GM12878 (cell line): ENCODE measurements around the gene NAT9. TPM values are rescaled to one million over a fixed set of nuclear protein-coding genes. Genes with fewer than 3 reads are reported as not detected.
A peak's percentile ranks its signal among the peaks of the same experiment; 100 is the strongest.

ENCODE experiments used
- ATAC-seq: fragments of 200-7000 bp; cut with Tn5 transposase; 3 replicates; pipeline ENCODE4 v1.9.1; 2020; ENCODE audit warnings: mild to moderate bottlenecking, moderate library complexity
- BruUV-seq: library from RNA; stranded (reverse); fragments of 400-500 nt; replicated peaks from 2 replicates; lab custom pipeline; 2021; lab: Mats Ljungman, UMichigan
- CTCF ChIA-PET: fragments of 300-600 bp; sonication (Branson Sonifier 250); formaldehyde crosslinking; extraction: SDS; loops from one replicate; lab custom pipeline; 2021; ENCODE audit warnings: inconsistent platforms; lab: Yijun Ruan, JAX
- POLR2A ChIA-PET: fragments of 350-600 bp; formaldehyde crosslinking; extraction: SDS; loops from one replicate; lab custom pipeline; 2021; ENCODE audit warnings: inconsistent platforms; lab: Charles Lee
- RAD21 ChIA-PET: fragments of 300-600 bp; sonication (Branson Sonifier 250); formaldehyde crosslinking; loops from one replicate; lab custom pipeline; 2023; ENCODE audit warnings: antibody characterized with exemption; ENCODE audit not compliant: unreplicated experiment; lab: Charles Lee
- SMC1A ChIA-PET: fragments of 300-600 bp; sonication (Branson Sonifier 250); formaldehyde crosslinking; loops from one replicate; lab custom pipeline; 2023; ENCODE audit not compliant: unreplicated experiment, uncharacterized antibody; lab: Charles Lee
- DNase-seq: peaks from one replicate; pipeline ENCODE4 v3.0.0-alpha.2; 2011; ENCODE audit warnings: low read depth, low spot score
- FAIRE-seq: peaks from 3 replicates; lab custom pipeline; 2011; peaks lifted over from hg19 to GRCh38; lab: Jason Lieb, UNC
- H2AFZ ChIP-seq: 2 replicates; pipeline ENCODE4 v1.6.0; 2011; ENCODE audit warnings: low read depth, low read length, control low read depth; ENCODE audit not compliant: control insufficient read depth
- H3K27ac ChIP-seq: 2 replicates; pipeline ENCODE4 v1.5.1; 2011; ENCODE audit warnings: control low read depth; ENCODE audit not compliant: control insufficient read depth, insufficient read depth
- H3K27me3 ChIP-seq, 2 experiments: replicated peaks in 1 of 2; 2 replicates each; pipeline versions ENCODE4 v1.6.0 to v1.6.1; 2011; ENCODE audit warnings: low read length in 1 of 2; ENCODE audit not compliant: control insufficient read depth in 2 of 2, insufficient read depth in 2 of 2
- H3K36me3 ChIP-seq, 2 experiments: 2 replicates each; pipeline ENCODE4 v1.5.1; 2011; ENCODE audit warnings: low read length in 1 of 2; ENCODE audit not compliant: control insufficient read depth in 2 of 2, insufficient read depth in 2 of 2
- H3K4me1 ChIP-seq: 2 replicates; pipeline ENCODE4 v1.6.1; 2011; ENCODE audit warnings: mild to moderate bottlenecking, low read length, moderate library complexity, mixed read lengths; ENCODE audit not compliant: control insufficient read depth, insufficient read depth
- H3K4me2 ChIP-seq: 2 replicates; pipeline ENCODE4 v1.6.0; 2011; ENCODE audit warnings: control low read depth; ENCODE audit not compliant: control insufficient read depth, insufficient read depth
- H3K4me3 ChIP-seq: fragments of 200-600 bp; sonication (generic); 2 replicates; pipeline ENCODE4 v1.5.1; 2016
- H3K79me2 ChIP-seq: 2 replicates; pipeline ENCODE4 v1.6.0; 2011; ENCODE audit warnings: low read length; ENCODE audit not compliant: control insufficient read depth, insufficient read depth
- H3K9ac ChIP-seq: 2 replicates; pipeline ENCODE4 v1.8.0; 2011; ENCODE audit warnings: low read length, control low read depth, mixed read lengths; ENCODE audit not compliant: control insufficient read depth, insufficient read depth
- H3K9me3 ChIP-seq: replicated peaks from 3 replicates; pipeline ENCODE4 v1.5.1; 2011; ENCODE audit warnings: mild to moderate bottlenecking, low read length; ENCODE audit not compliant: control insufficient read depth, insufficient read depth
- H4K20me1 ChIP-seq: 2 replicates; pipeline ENCODE4 v1.6.0; 2011; ENCODE audit not compliant: control insufficient read depth, insufficient read depth
- CHD2 ChIP-seq: IDR thresholded peaks from 2 replicates; pipeline ENCODE4 v1.6.1; 2011; ENCODE audit warnings: low read depth, low read length, improper control_type of control experiment, borderline replicate concordance
- CREM ChIP-seq: IDR thresholded peaks from 2 replicates; pipeline ENCODE4 v1.6.1; 2014; ENCODE audit warnings: antibody characterized with exemption, low read depth
- HCFC1 ChIP-seq: fragments of 150-350 bp; IDR thresholded peaks from 2 replicates; pipeline ENCODE4 v1.6.1; 2014; ENCODE audit warnings: low read length
- MYB ChIP-seq: fragments of 150-350 bp; IDR thresholded peaks from 2 replicates; pipeline ENCODE4 v1.6.1; 2014; ENCODE audit warnings: mild to moderate bottlenecking, low read depth, low read length, borderline replicate concordance
- SREBF1 ChIP-seq: IDR thresholded peaks from 2 replicates; pipeline ENCODE4 v1.6.1; 2012; ENCODE audit warnings: mild to moderate bottlenecking, low read length
- YBX1 ChIP-seq: fragments of 450-650 bp; IDR thresholded peaks from 2 replicates; pipeline ENCODE4 v1.6.1; 2016; ENCODE audit warnings: antibody characterized with exemption
- ZNF207 ChIP-seq: fragments of 450-650 bp; IDR thresholded peaks from 2 replicates; pipeline ENCODE4 v1.6.1; 2014; ENCODE audit warnings: antibody characterized with exemption, mild to moderate bottlenecking, borderline replicate concordance
- ZNF24 ChIP-seq: fragments of 450-650 bp; IDR thresholded peaks from 2 replicates; pipeline ENCODE4 v1.6.1; 2017; ENCODE audit warnings: antibody characterized with exemption, mild to moderate bottlenecking
- WGBS: methylation state at CpG from one replicate; pipeline ENCODE4 v1.1.6; 2016; ENCODE audit warnings: low lambda C conversion rate; ENCODE audit not compliant: insufficient replicate concordance, insufficient coverage; ENCODE audit errors: missing lambda C conversion rate; 5-methylcytosine and 5-hydroxymethylcytosine counted together
- in situ Hi-C: fragments of 300-500 bp; cut with MboI; formaldehyde crosslinking; loops from 9 replicates; pipeline ENCODE4 v1.14.3; 2018; ENCODE audit warnings: mixed read lengths
- intact Hi-C: fragments of 100-400 bp; cut with micrococcal nuclease; formaldehyde crosslinking; loops from one replicate; pipeline ENCODE4 v1.14.2; 2022; ENCODE audit not compliant: unreplicated experiment
- polyA plus RNA-seq, 11 experiments: library from polyadenylated mRNA; depleted of rRNA in 4 of 11; unstranded in 6 of 11; stranded (reverse) in 5 of 11; fragments of >200 nt; fragmentation: Nextera tagmentation in 4 of 11; fragmentation: Illumina TruSeq in 1 of 11; extraction: Ambion mirVana in 4 of 11; extraction: Trizol in 1 of 11; gene quantifications; 1 replicate in 1 of 11; 2 replicates in 10 of 11; pipeline versions ENCODE4 v1.2.1 to v1.2.3, GENCODE V29; 2011 to 2016; ENCODE audit warnings: inconsistent platforms in 2 of 11, missing spikeins in 2 of 11, low read depth in 1 of 11
- total RNA-seq, 4 experiments: library from RNA; depleted of rRNA in 3 of 4; stranded (reverse); fragments of >200 nt in 3 of 4; fragmentation: Illumina TruSeq in 1 of 4; extraction: Trizol in 1 of 4; gene quantifications; 2 replicates each; pipeline versions ENCODE4 v1.2.1 to v1.2.3, GENCODE V29; 2013 to 2021
- TF ChIP-seq, protein P1 (sequence below), 3 experiments: IDR thresholded peaks in 2 of 3; conservative IDR thresholded peaks in 1 of 3; 2 replicates each; pipeline ENCODE4 v1.5.1; 2011; ENCODE audit warnings: low read depth in 3 of 3, low read length in 3 of 3, mild to moderate bottlenecking in 3 of 3, control low read depth in 2 of 3, moderate library complexity in 2 of 3, inconsistent platforms in 1 of 3, mixed read lengths in 1 of 3; ENCODE audit not compliant: control insufficient read depth in 2 of 3, insufficient read depth in 1 of 3; ENCODE audit errors: extremely low read depth in 1 of 3
- TF ChIP-seq, protein P2 (sequence below): fragments of 450-650 bp; formaldehyde crosslinking; IDR thresholded peaks from 2 replicates; pipeline ENCODE4 v1.4.0; 2022; ENCODE audit warnings: mild to moderate bottlenecking, moderate library complexity

Gene NAT9
- total and polyA plus RNA-seq, 10 of the 15 experiments (the other 5 are each of a cell fraction or from before 2014, with no cell fraction given), result 3.5 to 45.3 (median 27.3) TPM

DNA sequence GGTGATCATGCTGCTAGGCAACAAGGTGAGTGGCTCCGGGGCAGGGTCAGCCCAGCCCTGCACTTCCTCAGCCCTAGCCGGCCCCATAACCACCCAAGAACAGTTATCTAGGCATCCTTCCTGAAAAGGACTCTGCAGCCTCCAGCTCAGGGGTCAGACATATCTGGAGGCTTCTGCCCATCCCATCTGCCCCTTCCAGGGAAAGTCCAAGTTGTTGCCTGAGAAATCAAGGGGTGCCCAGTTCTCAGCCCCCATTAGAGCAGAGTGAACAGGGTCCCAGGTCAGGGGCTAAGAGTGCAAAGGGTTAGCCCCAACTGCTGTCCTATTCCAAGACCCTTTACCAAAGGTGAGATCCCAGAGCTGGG, 31.8 kb downstream of the NAT9 start:
- Histone ChIP-seq H3K27me3 (no peaks in the 10 kb centered on the region), H3K9me3 (no peaks in the 10 kb centered on the region), H3K36me3 (no peaks in the 10 kb centered on the region), H2AFZ (no peak overlapping the region), H3K27ac (no peak overlapping the region), H3K4me2 (no peak overlapping the region), H3K9ac (no peak overlapping the region), H3K4me1 (peaks cover 26% of the 10 kb centered on the region), H4K20me1 (no peaks in the 10 kb centered on the region), H3K4me3 (no peak overlapping the region), H3K79me2 (peaks cover 9% of the 10 kb centered on the region)
- WGBS, result 6% methylated on average over 2 of the region's 2 CpGs
- ChIA-PET CTCF (interaction anchor here (0.6 to 4.5 kb wide), 16 partner anchors 8 to 217 kb away, joined by 3 to 98 read pairs (median 22); partner anchors contain the start of genes FDXR, GRIN2C, NAT9 and RAB37), RAD21 (interaction anchor here (0.5 to 3.0 kb wide), 9 partner anchors 7 to 128 kb away, joined by 4 to 30 read pairs (median 9); partner anchors contain the start of genes FDXR and RAB37), SMC1A (interaction anchor here (0.9 to 2.3 kb wide), 6 partner anchors 25 to 121 kb away, joined by 3 to 13 read pairs (median 4); no protein-coding TSS in a partner anchor), POLR2A (interaction anchor here (0.5 to 1.3 kb wide), 3 partner anchors 32 to 129 kb away, joined by 3 to 4 read pairs (median 3); partner anchors contain the start of gene NAT9)
- intact Hi-C loops, result loop anchor here (1.0 to 2.0 kb wide), 2 partner anchors 36 to 118 kb away; no protein-coding TSS in a partner anchor
- TF ChIP-seq ZNF207 (0 out of 2 replicates have a peak, but pooled peaks have one; percentile 37), MYB (no peak)
- no peak for FAIRE-seq
- DNase-seq, result no peak
- ATAC-seq, result no peak
- in situ Hi-C loops, result loop anchor here (5.0 kb wide), 1 partner anchor 123 kb away; no protein-coding TSS in a partner anchor
- no TSS peak for BruUV-seq

DNA sequence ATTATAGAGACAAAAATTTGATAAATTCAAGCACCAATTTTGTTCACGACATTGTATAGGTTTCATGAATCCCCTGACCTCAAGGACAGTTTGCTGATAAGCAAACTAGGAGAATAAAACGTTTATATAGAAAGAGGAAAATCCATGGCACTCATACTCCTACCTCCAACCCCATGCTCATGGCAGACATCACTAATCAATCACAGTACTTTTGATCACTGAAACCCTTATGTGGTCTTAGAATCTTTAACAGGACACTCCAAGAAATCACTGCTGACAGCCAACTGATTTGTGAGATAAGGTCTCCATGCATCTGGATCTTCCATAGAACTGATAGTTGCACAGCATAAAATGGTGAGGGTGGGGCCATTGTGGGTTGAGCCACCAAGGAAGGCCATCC, 32.4 kb downstream of the NAT9 start:
- SMC1A ChIA-PET, result interaction anchor here (0.9 to 2.3 kb wide), 4 partner anchors 27 to 119 kb away, joined by 3 to 10 read pairs (median 4); no protein-coding TSS in a partner anchor
- 89% methylated on average over 2 of the region's 2 CpGs for WGBS
- POLR2A ChIA-PET, result no interaction called here
- RAD21 ChIA-PET, result interaction anchor here (2.4 to 3.0 kb wide), 2 partner anchors 38 to 123 kb away, joined by 9 to 16 read pairs; no protein-coding TSS in a partner anchor
- no peak overlapping the region for H3K9ac ChIP-seq
- CTCF ChIA-PET, result interaction anchor here (0.8 to 4.5 kb wide), 11 partner anchors 11 to 217 kb away, joined by 3 to 98 read pairs (median 26); partner anchors contain the start of genes FDXR, GRIN2C and NAT9
- intact Hi-C loops, result loop anchor here (1.0 to 2.0 kb wide), 2 partner anchors 37 to 119 kb away; no protein-coding TSS in a partner anchor
- peaks cover 31% of the 10 kb centered on the region for H3K4me1 ChIP-seq
- peak; percentile 69 for FAIRE-seq
- peaks cover 4% of the 10 kb centered on the region for H3K79me2 ChIP-seq
- no peaks in the 10 kb centered on the region for H4K20me1 ChIP-seq
- no peak for ATAC-seq
- no peak overlapping the region for H2AFZ ChIP-seq
- no TSS peak for BruUV-seq
- no peaks in the 10 kb centered on the region for H3K27me3 ChIP-seq
- H3K4me3 ChIP-seq, result no peak overlapping the region
- no peaks in the 10 kb centered on the region for H3K36me3 ChIP-seq
- in situ Hi-C loops, result loop anchor here (5.0 kb wide), 1 partner anchor 124 kb away; no protein-coding TSS in a partner anchor
- DNase-seq, result no peak
- H3K4me2 ChIP-seq, result no peak overlapping the region
- no peak overlapping the region for H3K27ac ChIP-seq
- H3K9me3 ChIP-seq, result no peaks in the 10 kb centered on the region
- TF ChIP-seq CREM, result no peak
- TF ChIP-seq YBX1, result no peak
- no peak for TF ChIP-seq HCFC1
- TF ChIP-seq ZNF24, result no peak
- TF ChIP-seq, protein P1, sequence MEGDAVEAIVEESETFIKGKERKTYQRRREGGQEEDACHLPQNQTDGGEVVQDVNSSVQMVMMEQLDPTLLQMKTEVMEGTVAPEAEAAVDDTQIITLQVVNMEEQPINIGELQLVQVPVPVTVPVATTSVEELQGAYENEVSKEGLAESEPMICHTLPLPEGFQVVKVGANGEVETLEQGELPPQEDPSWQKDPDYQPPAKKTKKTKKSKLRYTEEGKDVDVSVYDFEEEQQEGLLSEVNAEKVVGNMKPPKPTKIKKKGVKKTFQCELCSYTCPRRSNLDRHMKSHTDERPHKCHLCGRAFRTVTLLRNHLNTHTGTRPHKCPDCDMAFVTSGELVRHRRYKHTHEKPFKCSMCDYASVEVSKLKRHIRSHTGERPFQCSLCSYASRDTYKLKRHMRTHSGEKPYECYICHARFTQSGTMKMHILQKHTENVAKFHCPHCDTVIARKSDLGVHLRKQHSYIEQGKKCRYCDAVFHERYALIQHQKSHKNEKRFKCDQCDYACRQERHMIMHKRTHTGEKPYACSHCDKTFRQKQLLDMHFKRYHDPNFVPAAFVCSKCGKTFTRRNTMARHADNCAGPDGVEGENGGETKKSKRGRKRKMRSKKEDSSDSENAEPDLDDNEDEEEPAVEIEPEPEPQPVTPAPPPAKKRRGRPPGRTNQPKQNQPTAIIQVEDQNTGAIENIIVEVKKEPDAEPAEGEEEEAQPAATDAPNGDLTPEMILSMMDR (IDR thresholded peaks at IDR 0.05 in 2 of 3, conservative IDR thresholded peaks at IDR 0.05 in 1 of 3; ENCODE audit: control insufficient read depth in 2 of 3, extremely low read depth in 1 of 3, insufficient read depth in 1 of 3, low read depth in 3 of 3, low read length in 3 of 3), result no peak
- no peak for TF ChIP-seq SREBF1
- TF ChIP-seq CHD2, result no peak
- TF ChIP-seq, protein P2, sequence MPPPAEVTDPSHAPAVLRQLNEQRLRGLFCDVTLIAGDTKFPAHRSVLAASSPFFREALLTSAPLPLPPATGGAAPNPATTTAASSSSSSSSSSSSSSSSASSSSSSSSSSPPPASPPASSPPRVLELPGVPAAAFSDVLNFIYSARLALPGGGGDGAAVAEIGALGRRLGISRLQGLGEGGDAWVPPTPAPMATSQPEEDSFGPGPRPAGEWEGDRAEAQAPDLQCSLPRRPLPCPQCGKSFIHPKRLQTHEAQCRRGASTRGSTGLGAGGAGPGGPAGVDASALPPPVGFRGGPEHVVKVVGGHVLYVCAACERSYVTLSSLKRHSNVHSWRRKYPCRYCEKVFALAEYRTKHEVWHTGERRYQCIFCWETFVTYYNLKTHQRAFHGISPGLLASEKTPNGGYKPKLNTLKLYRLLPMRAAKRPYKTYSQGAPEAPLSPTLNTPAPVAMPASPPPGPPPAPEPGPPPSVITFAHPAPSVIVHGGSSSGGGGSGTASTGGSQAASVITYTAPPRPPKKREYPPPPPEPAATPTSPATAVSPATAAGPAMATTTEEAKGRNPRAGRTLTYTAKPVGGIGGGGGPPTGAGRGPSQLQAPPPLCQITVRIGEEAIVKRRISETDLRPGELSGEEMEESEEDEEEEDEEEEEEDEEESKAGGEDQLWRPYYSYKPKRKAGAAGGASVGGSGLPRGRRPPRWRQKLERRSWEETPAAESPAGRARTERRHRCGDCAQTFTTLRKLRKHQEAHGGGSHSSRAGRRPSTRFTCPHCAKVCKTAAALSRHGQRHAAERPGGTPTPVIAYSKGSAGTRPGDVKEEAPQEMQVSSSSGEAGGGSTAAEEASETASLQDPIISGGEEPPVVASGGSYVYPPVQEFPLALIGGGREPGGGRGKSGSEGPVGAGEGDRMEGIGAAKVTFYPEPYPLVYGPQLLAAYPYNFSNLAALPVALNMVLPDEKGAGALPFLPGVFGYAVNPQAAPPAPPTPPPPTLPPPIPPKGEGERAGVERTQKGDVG (CRISPR knock-in tag), result no peak
